VCaP (cell line): ENCODE measurements around the gene BTBD9.

Experiments used
- H3K27ac ChIP-seq: fragments of 450-650 bp; 2 replicates; pipeline ENCODE4 v1.5.1; 2017
- TF ChIP-seq, protein P1 (sequence below): fragments of 450-650 bp; conservative IDR thresholded peaks from 2 replicates; pipeline ENCODE4 v1.5.1; 2017; ENCODE audit warnings: mild to moderate bottlenecking, moderate library complexity

BTBD9 gene

DNA sequence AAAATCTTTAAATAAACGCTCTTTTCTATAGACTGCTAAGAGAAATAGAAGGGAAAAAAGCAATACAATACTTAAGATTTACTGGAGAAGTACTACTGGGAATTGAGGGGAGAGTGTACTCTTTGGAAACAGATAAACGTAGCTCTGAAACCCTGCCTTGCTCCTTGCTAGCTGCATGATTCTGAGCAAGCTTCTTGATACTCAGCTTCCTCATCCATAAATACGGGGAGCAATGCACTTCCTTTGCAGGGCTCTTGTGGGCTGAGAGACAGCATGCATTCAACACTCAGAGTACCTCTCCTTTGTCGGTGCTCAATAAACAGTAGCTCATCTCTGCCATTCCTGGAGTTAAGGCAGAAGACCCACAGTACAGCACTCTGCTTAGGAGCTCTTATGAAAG, 159.7 kb downstream of the BTBD9 start:
- TF ChIP-seq, protein P1, sequence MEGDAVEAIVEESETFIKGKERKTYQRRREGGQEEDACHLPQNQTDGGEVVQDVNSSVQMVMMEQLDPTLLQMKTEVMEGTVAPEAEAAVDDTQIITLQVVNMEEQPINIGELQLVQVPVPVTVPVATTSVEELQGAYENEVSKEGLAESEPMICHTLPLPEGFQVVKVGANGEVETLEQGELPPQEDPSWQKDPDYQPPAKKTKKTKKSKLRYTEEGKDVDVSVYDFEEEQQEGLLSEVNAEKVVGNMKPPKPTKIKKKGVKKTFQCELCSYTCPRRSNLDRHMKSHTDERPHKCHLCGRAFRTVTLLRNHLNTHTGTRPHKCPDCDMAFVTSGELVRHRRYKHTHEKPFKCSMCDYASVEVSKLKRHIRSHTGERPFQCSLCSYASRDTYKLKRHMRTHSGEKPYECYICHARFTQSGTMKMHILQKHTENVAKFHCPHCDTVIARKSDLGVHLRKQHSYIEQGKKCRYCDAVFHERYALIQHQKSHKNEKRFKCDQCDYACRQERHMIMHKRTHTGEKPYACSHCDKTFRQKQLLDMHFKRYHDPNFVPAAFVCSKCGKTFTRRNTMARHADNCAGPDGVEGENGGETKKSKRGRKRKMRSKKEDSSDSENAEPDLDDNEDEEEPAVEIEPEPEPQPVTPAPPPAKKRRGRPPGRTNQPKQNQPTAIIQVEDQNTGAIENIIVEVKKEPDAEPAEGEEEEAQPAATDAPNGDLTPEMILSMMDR = no peak
- H3K27ac ChIP-seq = no peak overlapping the region

DNA sequence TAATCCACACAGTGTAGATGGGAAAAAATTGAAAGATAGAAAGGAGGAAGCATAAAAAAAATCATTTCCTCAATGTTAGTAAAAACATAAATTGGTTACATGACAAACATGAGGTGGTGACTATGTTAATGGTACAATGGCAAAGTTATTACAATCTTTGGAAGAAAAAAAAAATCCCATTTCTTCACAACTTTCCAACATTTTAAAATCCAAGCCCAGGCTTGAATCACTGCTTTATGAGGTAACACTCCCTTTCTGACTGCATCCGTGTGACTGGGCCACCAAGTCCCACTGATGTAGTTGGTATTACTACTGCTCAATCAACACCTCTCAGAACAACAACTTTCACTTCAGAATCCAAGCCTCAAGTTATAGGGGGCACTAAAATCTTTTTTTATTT, 160.4 kb downstream of the BTBD9 start:
- TF ChIP-seq, protein P1 = no peak
- no peak overlapping the region for H3K27ac ChIP-seq

DNA sequence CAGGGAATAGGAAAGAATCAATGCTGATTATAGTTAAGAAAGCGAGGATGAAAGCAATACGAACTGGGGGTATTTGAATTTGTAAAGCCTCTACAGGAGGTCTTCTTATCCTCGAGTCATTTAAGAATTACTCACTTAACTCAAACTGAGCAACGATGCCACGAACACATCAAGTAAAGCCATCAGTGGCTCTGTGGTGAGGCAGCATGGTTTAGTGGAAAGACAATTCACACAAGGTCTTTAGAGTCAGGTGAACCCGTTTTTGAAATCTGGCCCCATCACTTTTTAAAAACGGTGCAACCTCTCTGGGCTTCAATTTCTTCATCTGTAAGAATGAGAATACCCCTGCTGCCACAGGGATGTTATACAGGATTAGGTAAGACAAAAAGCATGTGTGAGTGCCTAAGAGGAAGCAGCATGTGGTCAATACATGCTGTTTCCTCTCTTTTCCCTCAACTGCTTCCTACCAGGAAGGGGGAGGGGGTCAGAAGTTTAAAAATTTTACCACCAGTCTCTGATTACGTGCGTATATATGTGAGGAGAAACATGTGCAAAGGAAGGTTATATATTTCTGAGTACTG, 162.0 kb downstream of the BTBD9 start:
- H3K27ac ChIP-seq = no peak overlapping the region
- TF ChIP-seq, protein P1 = no peak

DNA sequence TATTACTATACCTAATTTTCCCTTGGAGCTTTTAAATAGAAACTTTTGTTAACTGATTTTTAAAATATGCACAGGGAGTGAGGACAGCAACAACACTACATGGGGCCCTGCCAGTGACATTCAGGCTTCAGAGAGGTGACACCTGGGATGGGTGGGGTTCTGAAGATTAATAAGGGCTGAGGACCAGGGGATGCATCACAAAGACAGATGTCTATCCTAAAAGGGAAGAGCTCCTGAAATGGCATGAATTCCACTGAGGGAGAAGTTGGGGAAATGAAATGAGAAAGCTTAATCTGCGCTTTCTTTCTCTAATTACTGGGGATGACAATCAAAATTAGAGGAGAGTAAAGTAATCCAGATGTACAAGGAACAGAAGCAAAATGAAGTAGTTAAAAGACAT, 162.8 kb downstream of the BTBD9 start:
- H3K27ac ChIP-seq = no peak overlapping the region
- TF ChIP-seq, protein P1 = no peak

DNA sequence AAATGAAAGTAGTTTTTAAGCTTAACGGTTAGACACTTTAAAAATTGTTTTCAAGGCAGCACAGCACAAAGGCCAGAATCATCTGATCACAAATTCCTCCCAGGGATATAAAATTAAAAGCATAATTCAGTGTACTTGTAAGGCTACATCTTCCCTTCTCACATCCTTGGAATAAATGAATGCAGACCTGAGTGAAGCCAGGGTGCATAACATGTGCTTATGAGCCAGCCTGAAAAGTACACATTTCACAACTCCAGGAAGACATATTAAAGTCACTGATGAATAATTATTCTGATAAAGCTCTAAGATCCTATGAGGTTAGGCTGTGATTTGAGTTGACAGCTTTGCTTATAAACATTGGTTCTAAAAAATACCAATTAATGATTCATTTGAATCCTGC, 163.6 kb downstream of the BTBD9 start:
- TF ChIP-seq, protein P1 = no peak
- H3K27ac ChIP-seq = no peak overlapping the region

DNA sequence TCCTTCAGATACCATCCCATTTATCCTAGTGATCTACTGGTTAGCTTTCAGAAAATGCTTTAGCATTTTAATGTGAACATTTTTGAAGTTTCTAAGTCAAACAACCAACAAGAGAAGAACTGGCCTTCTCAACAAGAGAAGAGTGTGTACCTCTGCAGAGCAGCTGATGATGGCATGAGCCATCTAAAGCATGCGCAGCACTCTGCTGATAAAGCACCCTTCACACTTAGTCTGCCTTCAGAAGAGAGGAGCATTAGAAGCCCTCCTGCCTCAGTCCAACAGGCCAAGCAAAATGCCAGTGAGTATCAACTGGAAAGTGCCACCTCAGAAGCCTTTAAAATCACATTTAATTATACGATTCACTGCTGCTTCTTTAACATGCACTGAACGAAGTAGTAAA, 169.2 kb downstream of the BTBD9 start:
- TF ChIP-seq, protein P1 = no peak
- H3K27ac ChIP-seq = no peak overlapping the region

DNA sequence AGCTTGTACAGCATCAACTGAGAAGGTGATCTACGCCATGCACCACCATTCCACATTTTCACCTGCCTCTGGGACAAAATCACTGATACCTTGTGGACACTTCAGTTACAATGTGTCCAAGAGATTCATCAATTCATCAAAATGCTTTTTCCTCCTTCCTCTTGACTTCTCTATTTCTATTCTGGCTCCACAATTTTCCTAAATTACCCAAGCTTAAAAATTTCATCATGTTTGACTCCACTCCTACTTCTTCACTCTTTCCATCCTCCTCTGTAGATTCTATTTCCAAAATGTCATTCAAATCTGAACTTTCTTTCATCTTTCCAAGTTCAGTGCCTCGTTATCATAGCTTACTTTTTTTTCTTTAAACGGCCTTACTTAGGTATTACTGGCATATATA, 172.2 kb downstream of the BTBD9 start:
- no peak overlapping the region for H3K27ac ChIP-seq
- TF ChIP-seq, protein P1 = no peak
